Lower lobe of right lung (tissue), 2 donors: ENCODE results near the gene IDS. TPM values are rescaled to one million over a fixed set of nuclear protein-coding genes. Genes with fewer than 3 reads are reported as not detected.
"Not testable (repeated sequence)": the region's sequence is repeated elsewhere in the genome, so short reads cannot be mapped to it uniquely, and the experiment has no call there.

Source experiments
- ATAC-seq, 2 donors: fragments of 200-7000 bp; cut with Tn5 transposase; one replicate each; pipeline ENCODE4 v1.9.1; 2020 to 2022; ENCODE audit warnings: mild to moderate bottlenecking in 2 of 2, moderate library complexity in 2 of 2
- DNase-seq: peaks from one replicate; pipeline ENCODE4 v3.0.0-alpha.2; 2020
- H3K27ac ChIP-seq: fragments of 200-600 bp; one replicate; pipeline ENCODE4 v1.8.0; 2022
- H3K27me3 ChIP-seq: fragments of 200-600 bp; one replicate; pipeline ENCODE4 v1.8.0; 2022; ENCODE audit warnings: low read depth
- H3K36me3 ChIP-seq: fragments of 200-600 bp; one replicate; pipeline ENCODE4 v1.8.0; 2022; ENCODE audit warnings: mild to moderate bottlenecking
- H3K4me1 ChIP-seq: fragments of 200-600 bp; one replicate; pipeline ENCODE4 v1.8.0; 2022
- H3K4me3 ChIP-seq: fragments of 200-600 bp; one replicate; pipeline ENCODE4 v1.8.0; 2022; ENCODE audit warnings: mild to moderate bottlenecking
- H3K9me3 ChIP-seq: fragments of 200-600 bp; one replicate; pipeline ENCODE4 v1.8.0; 2022
- intact Hi-C: fragments of 100-400 bp; cut with DNase I; formaldehyde crosslinking; loops from one replicate; pipeline ENCODE4 v1.11.0; 2022
- total RNA-seq: library from RNA; stranded (reverse); fragmentation: NEBNext Ultra II Directional; extraction: Animal tissue kit (Norgen Biotek cat#: 25700); gene quantifications from one replicate; pipeline ENCODE4 v1.2.1, GENCODE V29; 2021
- TF ChIP-seq, protein P1 (sequence below): fragments of 200-600 bp; IDR thresholded peaks from one replicate; pipeline ENCODE4 v1.8.0; 2022; ENCODE audit warnings: antibody characterized with exemption, mild to moderate bottlenecking
- donor health status: DM: no; HTN: yes; CAD: no; lungs with severe emphysema.

The IDS gene
- total RNA-seq, 1 donor from 2014 or later, result 88.6 TPM

DNA sequence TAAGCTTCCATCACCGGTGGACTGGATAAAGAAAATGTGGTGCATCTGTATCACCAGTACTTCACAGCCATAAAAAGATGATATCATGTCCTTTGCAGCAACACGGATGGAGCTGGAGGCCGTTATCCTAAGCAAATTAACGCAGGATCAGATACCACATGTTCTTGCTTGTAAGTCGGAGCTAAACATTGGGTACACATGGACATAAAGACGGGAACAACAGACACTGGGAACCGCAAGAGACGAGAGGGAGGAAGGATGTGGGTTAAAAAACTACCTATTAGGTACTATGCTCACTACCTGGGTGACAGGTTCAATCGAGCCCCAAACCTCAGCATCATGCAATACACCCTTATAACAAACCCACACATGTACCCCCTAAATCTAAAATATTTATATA, 16.3 kb upstream of the IDS start:
- ATAC-seq (no peak), DNase-seq (no peak)
- Histone ChIP-seq H3K27ac (no peak overlapping the region), H3K9me3 (no peaks in the 10 kb centered on the region), H3K4me3 (no peak overlapping the region), H3K27me3 (no peaks in the 10 kb centered on the region), H3K36me3 (no peaks in the 10 kb centered on the region), H3K4me1 (no peaks in the 10 kb centered on the region)
- TF ChIP-seq, protein P1, sequence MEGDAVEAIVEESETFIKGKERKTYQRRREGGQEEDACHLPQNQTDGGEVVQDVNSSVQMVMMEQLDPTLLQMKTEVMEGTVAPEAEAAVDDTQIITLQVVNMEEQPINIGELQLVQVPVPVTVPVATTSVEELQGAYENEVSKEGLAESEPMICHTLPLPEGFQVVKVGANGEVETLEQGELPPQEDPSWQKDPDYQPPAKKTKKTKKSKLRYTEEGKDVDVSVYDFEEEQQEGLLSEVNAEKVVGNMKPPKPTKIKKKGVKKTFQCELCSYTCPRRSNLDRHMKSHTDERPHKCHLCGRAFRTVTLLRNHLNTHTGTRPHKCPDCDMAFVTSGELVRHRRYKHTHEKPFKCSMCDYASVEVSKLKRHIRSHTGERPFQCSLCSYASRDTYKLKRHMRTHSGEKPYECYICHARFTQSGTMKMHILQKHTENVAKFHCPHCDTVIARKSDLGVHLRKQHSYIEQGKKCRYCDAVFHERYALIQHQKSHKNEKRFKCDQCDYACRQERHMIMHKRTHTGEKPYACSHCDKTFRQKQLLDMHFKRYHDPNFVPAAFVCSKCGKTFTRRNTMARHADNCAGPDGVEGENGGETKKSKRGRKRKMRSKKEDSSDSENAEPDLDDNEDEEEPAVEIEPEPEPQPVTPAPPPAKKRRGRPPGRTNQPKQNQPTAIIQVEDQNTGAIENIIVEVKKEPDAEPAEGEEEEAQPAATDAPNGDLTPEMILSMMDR, result no peak
- intact Hi-C loops, result no loop called here

DNA sequence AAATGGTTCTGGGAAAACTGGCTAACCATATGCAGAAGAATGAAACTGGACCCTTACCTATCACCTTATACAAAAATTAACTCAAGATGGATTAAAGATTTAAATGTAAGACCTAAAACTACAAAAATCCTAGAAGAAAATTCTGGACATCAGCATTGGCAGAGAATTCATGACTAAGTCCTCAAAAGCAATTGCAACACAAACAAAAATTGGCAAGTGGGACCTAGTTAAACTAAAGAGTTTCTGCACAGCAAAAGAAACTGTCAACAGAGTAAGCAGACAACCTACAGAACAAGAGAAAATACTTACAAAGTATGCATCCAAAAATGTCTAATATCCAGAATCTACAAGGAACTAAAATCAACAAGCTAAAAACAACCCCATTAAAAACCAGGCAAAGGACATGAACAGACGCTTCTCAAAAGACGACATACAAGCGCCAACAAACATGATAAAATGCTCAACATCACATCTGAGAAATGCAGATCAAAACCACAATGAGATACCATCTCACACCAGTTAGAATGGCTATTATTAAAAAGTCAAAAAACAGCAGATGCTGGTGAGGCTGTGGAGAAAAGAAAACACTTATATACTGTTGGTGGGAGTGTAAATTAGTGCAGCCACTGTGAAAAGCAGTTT, 15.7 kb upstream of the IDS start:
- DNase-seq, H3K36me3 ChIP-seq, H3K4me3 ChIP-seq, H3K4me1 ChIP-seq, ATAC-seq, intact Hi-C loops, H3K27me3 ChIP-seq, H3K9me3 ChIP-seq, H3K27ac ChIP-seq: not testable (repeated sequence)

DNA sequence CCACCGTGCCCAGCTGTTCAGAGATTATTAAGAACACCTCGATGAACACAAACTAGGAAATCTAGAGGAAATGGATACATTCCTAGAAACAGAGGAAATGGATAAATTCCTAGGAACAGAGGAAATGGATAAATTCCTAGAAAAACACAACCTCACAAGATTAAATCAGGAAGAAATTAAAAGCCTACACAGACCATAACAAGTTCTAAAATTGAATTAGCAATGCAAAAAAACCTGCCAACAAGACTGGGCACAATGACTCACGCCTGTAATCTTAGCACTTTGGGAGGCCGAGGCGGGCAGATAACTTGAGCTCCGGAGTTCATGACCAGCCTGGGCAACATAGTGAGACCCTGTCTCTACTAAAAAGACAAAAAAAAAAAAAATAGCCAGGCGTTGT, 13.1 kb upstream of the IDS start:
- intact Hi-C loops, result no loop called here
- H3K36me3 ChIP-seq, result no peaks in the 10 kb centered on the region
- H3K4me1 ChIP-seq, result no peaks in the 10 kb centered on the region
- H3K4me3 ChIP-seq, result no peak overlapping the region
- no peak for DNase-seq
- TF ChIP-seq, protein P1, result no peak
- ATAC-seq, result no peak
- H3K27ac ChIP-seq, result no peak overlapping the region
- H3K9me3 ChIP-seq, result no peaks in the 10 kb centered on the region
- no peaks in the 10 kb centered on the region for H3K27me3 ChIP-seq

DNA sequence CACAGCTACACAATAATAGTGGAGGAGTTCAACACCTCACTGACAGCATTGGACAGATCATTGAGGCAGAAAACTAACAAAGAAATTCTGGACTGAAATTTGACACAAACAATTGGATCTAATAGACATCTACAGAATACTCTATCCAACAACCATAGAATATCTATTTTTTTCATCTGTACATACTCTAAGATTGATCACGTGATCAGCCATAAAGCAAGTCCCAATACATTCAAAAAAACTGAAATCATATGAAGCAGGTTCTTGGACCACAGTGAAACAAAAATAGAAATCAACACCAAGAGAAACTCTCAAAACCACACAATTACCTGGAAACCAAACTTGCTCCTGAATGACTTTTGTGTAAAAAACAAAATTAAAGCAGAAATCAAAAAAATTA, 12.2 kb upstream of the IDS start:
- Histone ChIP-seq H3K36me3 (no peaks in the 10 kb centered on the region), H3K4me3 (no peak overlapping the region), H3K4me1 (no peaks in the 10 kb centered on the region), H3K27me3 (no peaks in the 10 kb centered on the region), H3K9me3 (no peaks in the 10 kb centered on the region), H3K27ac (no peak overlapping the region)
- intact Hi-C loops, result no loop called here
- DNase-seq (no peak), ATAC-seq (no peak)
- TF ChIP-seq, protein P1, result no peak

DNA sequence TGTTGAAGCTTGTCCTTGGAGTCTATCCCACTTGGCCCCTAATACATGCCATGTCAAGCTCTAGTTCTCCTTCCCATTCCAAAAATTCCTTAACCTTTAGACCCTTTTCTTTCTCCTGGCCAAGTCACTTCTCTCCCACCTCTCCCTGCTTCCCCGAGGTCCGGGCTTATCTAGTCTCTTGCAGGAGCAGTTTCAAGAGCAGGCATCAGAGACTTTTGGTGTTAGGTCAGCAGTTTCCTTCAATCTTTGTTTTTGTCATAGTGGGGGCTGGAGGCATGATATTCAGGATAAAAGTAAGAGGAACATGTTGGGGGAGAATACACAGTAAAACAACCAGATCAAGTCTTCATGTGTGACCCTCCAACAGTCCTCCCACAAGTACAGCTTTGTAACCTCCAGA, 11.5 kb upstream of the IDS start:
- H3K9me3 ChIP-seq, result no peaks in the 10 kb centered on the region
- ATAC-seq, result no peak
- H3K27ac ChIP-seq, result no peak overlapping the region
- H3K4me3 ChIP-seq, result no peak overlapping the region
- no peaks in the 10 kb centered on the region for H3K4me1 ChIP-seq
- no peaks in the 10 kb centered on the region for H3K36me3 ChIP-seq
- H3K27me3 ChIP-seq, result no peaks in the 10 kb centered on the region
- intact Hi-C loops, result no loop called here
- TF ChIP-seq, protein P1, result no peak
- no peak for DNase-seq

DNA sequence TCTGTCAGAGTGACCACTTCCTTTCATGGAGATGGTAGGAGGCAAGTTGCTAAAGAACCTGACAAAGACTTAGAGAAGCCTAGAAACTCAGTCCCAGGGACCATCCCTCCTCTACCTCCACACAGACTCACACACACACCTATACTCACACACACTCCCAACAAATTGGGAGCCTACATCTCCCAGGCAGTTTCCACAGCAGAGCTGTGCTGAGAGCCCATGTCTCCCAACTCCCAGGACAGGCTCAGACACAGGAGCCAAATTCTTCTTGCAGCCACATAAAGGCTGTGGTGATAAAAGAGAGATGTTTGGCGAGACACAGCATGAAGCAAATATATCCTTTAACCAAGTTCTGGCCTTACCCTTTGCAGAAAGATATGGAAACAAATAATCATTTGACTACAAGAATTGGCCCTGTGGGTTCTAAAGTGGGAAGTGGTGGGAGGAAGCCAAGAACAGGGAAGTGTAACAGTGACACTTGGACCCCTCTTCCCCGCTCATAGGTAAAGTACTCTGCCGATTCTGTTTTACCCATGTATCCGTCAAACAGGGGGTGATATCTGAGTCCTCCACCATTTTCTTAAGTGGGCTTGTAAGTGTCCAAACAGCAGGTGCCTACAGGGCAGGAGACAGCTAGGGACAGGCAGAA, 11.0 kb upstream of the IDS start:
- ATAC-seq (peak in 1 of 2 donors; percentile 50), DNase-seq (no peak)
- no peak overlapping the region for H3K4me3 ChIP-seq
- no peaks in the 10 kb centered on the region for H3K27me3 ChIP-seq
- H3K36me3 ChIP-seq, result no peaks in the 10 kb centered on the region
- intact Hi-C loops, result no loop called here
- TF ChIP-seq, protein P1, result no peak
- H3K4me1 ChIP-seq, result no peaks in the 10 kb centered on the region
- H3K9me3 ChIP-seq, result no peaks in the 10 kb centered on the region
- no peak overlapping the region for H3K27ac ChIP-seq
